HG03457 (cell line): ENCODE measurements around the gene TTBK2.
"Not testable (repeated sequence)": the region's sequence is repeated elsewhere in the genome, so short reads cannot be mapped to it uniquely, and the experiment has no call there.

Experiments
- ATAC-seq: cut with Tn5 transposase; IDR thresholded peaks from one replicate; pipeline ENCODE4 v1.9.1; 2021; ENCODE audit warnings: moderate number of reproducible peaks; ENCODE audit not compliant: unreplicated experiment

Gene TTBK2

DNA sequence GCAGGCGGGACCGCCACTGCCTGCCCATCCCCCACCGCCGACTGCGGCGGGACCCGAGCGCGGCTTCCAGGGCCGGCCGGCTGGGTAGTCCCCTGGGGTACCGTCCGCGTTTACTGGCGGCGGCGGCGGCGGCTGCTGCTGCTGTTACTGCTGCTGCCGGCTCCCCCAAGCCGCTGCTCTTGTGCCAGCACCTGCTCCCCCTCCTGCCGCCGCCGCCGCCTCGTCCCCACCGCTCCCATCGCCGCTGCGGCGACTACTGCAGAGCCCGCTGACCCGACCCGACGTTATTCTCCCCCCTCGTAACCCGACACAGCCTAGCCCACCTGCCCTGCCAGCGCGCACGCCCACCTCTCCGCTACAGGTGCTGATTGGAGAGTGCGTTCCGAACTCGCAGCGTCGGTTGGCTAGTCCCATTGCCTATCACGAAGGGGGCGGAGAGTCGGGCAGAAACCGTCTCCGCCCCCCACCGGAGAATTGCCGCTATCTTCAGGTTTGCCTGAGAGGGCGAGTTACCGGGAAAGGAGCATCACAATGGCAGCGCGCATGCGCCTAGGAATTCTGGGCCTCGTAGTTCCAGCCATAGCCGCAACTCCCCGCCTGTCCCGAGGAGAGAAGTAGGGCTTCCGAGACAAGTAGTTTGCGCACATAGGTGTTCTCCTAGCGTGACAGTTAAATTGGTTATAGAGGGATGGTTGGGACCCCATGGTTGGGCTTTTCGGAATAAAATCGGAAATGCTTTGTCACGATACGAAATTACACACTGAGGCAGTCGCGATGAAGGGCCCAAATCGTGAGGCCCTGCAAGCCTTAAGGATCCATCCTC, at the start of gene TTBK2:
Gene TTBK2, minus strand, starts transcription at position 260 of the 823 bp plus-strand sequence. CDS start 42,161 bp downstream, outside the sequence.
- peak; percentile 78 for ATAC-seq

GRCh38 chr15:42964476-42964875, 43.9 kb upstream of the TTBK2 start:
- no peak for ATAC-seq

DNA sequence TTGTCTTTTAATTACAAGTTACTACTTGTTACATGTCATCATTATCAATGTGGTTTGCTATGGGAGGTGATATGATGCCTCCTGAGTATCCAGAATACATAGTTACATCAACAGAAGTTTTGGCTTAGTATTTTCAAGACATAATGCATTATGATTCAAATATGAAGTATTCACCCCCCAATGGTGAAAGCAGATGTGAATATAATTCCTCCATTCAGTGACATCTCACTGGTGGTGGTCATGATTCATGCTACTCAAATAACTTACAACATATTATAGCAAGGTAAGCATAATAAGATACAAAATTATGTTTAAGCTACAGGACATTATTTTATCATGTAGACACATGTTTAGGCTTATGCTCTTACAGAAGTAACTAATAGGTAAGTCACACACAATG, 34.9 kb upstream of the TTBK2 start:
- ATAC-seq: no peak

GRCh38 chr15:42954291-42954690, 33.7 kb upstream of the TTBK2 start:
- ATAC-seq: no peak

DNA sequence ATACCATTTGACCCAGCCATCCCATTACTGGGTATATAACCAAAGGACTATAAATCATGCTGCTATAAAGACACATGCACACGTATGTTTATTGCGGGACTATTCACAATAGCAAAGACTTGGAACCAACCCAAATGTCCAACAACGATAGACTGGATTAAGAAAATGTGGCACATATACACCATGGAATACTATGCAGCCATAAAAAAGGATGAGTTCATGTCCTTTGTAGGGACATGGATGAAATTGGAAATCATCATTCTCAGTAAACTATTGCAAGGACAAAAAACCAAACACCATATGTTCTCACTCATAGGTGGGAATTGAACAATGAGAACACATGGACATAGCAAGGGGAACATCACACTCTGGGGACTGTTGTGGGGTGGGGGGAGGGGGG, 28.3 kb upstream of the TTBK2 start:
- ATAC-seq: not testable (repeated sequence)

GRCh38 chr15:42940527-42940926, 19.9 kb upstream of the TTBK2 start:
- ATAC-seq: no peak

DNA sequence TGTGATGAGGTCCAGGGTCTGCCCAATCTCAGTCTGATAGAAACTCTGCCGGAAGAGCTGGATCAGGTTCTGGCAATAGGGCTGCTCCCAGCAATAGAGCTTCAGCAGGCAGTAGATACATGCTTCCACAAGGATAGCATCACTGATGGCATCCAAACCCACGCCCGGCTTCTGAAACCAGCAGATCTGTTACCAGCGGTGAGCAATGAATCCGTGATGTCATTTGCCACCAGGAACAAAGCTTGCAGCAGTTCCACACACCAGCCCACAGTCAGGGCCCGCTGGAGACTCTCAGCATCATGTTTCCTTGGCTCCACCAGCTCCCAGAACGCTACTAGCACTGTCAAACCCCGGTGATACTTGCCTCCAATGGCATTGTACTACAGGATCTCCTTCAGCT, 19.3 kb upstream of the TTBK2 start:
- ATAC-seq: no peak

DNA sequence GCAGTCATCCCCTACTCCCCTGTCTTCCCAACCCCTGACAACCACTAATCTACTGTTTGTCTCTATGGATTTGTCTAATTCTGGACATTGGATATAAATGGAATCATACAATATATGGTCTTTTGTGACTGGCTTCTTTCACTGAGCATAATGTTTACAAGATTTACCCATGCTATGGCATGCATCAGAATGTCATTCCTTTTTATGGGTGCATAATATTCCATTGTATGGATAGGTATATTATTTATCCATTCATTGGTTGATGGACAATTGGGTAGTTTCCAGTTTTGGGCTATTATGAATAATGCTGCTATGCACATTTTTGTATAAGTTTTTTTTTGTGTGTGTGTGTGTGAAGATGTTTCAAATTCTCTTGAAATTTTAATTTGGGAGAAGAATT, 16.6 kb upstream of the TTBK2 start:
- ATAC-seq: no peak

DNA sequence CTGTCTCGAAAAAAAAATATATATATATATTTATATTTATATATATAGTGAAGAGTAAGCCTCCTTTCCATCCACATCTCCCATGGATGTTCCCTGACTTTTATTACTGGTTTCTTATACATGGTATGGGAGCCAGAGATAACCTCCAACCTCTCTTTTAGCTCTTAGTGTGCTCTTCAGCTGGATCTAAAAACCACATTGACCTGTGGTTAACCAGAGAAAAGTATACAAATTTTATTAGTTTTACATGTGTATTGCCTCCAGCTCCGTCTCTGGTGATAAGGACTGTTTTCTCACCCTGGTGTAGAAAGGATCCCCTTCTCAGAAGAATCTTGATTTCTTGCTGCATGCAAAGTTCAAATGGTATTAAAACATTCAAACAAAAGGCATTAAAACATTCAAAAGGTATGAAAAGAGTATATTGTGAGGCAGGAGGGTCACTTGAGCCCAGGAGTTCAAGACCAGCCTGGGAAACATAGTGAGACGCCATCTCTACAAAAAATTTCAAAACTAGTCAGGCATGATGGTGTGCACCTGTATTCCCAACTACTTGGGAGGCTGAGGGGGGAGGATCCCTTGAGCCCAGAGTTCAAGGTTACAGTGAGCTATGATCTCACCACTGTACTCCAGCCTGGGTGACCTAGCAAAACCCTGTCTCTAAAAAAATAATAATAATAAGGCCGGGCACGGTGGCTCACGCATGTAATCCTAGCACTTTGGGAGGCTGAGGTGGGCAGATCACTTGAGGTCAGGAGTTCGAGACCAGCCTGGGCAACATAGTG, 13.5 kb upstream of the TTBK2 start:
- no peak for ATAC-seq

DNA sequence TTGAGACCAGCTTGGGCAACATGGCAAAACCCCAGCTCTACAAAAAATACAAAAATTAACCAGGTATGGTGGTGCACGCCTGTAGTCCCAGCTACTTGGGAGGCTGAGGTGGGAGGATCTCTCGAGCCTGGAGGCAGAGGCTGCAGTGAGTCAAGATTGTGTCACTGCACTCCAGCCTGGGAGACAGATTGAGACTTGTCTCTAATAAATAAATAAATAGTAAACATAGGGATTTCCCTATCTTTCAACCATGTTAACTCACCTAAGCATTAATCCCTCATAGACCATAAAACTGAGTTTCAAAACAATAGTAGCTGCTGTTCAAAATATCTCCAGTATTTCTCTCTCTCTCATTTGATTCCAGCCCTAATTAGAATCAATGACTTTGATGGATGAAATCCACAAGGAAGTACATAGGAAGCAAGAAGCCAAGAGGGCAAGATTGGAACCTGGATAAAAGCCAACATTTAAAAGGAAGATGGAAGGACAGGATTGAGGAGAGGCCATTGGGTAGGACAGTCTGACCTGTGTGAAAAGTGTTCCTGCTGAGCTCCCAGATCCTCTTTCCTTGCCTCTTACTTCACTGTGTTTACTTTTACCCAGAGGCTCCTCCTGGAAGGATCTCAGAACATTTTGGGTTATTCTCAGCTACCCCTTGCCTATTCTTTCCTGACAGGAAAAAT, 12.4 kb upstream of the TTBK2 start:
- ATAC-seq: no peak

GRCh38 chr15:42931702-42932486, 11.3 kb upstream of the TTBK2 start:
- ATAC-seq: no peak

GRCh38 chr15:42929306-42929848, 8.8 kb upstream of the TTBK2 start:
- ATAC-seq: no peak

DNA sequence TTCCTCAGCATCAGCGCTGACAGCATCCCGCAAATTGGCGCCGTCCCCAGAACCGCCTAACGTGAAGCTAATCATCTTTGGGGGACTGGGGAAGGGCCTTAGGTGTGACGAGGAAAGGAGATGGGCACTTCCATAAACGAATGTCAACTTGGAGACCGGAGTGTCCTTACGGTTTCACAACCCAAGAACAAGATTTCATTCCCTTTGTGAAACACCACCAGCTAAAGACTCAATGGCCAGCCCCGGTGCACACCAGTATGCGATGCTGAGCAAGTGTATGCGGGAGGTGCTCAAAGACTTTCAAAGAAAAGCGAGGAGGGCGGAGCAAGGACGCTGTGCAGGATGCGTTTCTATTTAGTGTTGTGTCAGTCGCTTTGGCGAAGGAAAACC, 759 bp upstream of the TTBK2 start:
- no peak for ATAC-seq

DNA sequence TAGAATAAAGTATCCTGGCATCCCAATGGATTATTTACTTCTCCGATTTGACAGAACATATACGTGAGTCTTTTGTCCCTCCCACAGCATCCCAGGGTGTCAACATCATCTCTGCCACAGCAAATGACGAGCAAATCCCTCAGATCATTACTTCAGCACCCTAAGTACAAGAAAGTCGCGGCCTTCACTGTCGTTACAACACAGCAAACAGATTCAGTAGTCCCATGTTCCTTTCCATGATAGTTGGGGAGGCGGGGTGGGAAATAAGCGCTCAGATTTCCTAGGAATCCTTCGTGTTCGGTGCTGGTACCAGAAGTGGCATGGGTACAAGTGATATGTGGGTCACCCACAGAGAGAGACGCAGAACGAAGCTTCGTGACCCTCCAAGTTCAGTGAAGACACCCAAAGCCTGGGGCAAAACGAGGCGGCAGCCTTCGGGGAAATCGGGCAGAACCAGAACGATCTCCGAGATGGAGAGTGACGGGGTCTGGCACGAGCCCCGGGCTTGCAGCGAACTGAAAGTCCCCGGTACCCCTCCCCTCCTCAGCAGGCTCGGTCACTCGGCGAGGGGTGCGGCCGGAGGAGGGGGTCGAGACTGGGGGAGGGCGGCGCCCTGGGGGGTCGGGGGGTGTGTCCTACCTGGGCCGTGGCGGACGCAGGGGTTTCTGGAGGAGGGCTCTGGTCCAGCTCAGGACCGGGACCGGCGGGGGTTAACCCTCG, 619 bp downstream of the TTBK2 start:
- peak; percentile 17 for ATAC-seq

- ATAC-seq: no peak
Observed at GRCh38 chr15:42919308-42919707, 1.3 kb downstream of the TTBK2 start.

- no peak for ATAC-seq
Observed at GRCh38 chr15:42918047-42918446, 2.5 kb downstream of the TTBK2 start.

GRCh38 chr15:42915654-42916315, 4.8 kb downstream of the TTBK2 start:
- ATAC-seq: no peak

- no peak for ATAC-seq
Observed at GRCh38 chr15:42914728-42915497, 5.7 kb downstream of the TTBK2 start.
